ENCODE measurements around the gene ZNFX1.
A peak's percentile ranks its signal among the peaks of the same experiment; 100 is the strongest.

The ZNFX1 gene

DNA sequence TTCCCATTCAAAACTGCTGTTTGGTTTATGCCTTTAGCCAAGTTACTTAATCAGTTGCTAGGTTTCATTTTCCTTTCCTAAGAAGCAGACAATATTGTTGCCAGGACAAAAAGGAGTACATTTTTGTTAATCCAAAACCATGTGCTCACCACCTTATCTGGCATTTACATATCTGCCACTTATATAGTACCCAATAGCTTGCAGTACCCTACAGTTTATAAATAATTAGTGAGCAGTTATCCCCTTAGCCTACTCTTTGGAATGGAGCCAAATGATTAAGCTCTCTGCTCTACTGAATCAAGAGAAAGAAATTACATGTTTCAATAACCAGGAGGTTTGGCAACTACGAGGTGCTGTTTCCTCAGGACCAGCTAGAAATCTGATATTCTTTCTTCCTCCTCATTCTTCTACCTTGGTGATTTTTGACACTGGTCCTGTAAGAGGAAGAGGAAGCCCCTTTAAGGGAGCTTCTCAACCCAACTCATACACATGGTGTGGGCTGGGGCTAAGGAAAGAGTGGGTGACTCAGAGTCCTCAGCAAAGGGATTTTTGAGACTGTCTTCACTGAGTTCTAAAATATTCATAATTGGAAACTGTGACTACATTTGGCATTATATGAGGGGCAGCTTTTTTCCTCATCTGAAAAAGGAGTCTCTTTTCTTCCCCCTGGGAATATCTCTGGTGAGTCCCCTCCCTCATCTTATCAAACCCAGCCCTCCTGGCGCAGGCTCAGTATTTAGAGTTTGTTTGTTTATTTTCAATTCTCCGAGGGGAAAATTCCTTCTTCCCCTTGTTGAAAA is 1.5 kb downstream of the ZNFX1 start:
- peaks cover 9% of the 10 kb centered on the region for H3K9me3 ChIP-seq (ENCODE audit: control insufficient read depth, low read length)
- H3K36me3 ChIP-seq (ENCODE audit: control insufficient read depth, insufficient read depth, low read length, severe bottlenecking), result peaks cover 62% of the 10 kb centered on the region
- peak overlapping the region; percentile 99 for H3K4me3 ChIP-seq (ENCODE audit: low read length)
- H3K9ac ChIP-seq (ENCODE audit: low read length), result peak overlapping the region; percentile 100
- peaks cover 38% of the 10 kb centered on the region for H3K4me1 ChIP-seq (ENCODE audit: control insufficient read depth, insufficient read depth, low read length)
- no peaks in the 10 kb centered on the region for H3K27me3 ChIP-seq (replicated peaks; ENCODE audit: control insufficient read depth, insufficient read depth, low read length)
- peak; percentile 81 for DNase-seq (ENCODE audit: low read depth)

DNA sequence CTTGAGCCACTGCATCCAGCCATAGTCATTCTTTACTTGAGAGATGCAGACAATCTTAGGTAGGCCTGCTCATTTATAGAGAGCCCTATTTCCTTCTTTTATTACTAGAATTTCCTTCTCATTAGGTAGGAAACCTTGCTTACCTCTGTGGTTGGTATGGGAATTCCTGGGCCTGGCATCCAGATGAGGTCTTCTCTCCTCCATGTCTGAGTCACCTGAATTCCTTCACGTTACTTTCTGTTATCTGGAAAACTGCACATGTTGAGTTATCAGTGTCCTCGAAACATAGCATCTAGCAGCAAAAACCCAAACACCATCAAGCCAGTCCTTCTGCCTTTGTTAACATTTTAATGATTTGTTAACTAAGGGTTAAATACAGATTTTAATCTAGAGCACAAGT is 2.2 kb downstream of the ZNFX1 start:
- peaks cover 62% of the 10 kb centered on the region for H3K36me3 ChIP-seq (ENCODE audit: control insufficient read depth, insufficient read depth, low read length, severe bottlenecking)
- H3K9ac ChIP-seq (ENCODE audit: low read length), result peak overlapping the region; percentile 0
- peak overlapping the region; percentile 99 for H3K4me3 ChIP-seq (ENCODE audit: low read length)
- DNase-seq (ENCODE audit: low read depth), result no peak
- peaks cover 33% of the 10 kb centered on the region for H3K4me1 ChIP-seq (ENCODE audit: control insufficient read depth, insufficient read depth, low read length)
- H3K9me3 ChIP-seq (ENCODE audit: control insufficient read depth, low read length), result peaks cover 2% of the 10 kb centered on the region
- H3K27me3 ChIP-seq (replicated peaks; ENCODE audit: control insufficient read depth, insufficient read depth, low read length), result no peaks in the 10 kb centered on the region

DNA sequence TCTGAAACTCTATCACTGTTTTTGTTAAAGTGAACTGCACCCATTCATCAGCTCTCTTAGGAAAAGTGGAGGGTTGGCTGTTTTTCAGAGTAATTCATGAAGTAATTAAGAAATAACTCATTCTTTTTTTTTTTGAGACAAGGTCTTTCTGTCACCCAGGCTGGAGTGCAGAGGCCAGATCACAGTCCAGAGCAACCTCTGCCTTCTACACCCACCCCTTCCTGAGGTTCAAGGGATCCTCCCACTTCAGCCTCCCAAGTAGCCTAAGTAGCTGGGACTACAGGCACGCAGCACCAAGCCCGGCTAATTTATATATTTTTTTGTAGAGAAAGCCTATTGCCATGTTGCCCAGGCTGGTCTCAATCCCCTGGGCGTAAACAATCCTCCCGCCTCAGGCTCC is 2.6 kb downstream of the ZNFX1 start:
- Histone ChIP-seq H3K36me3 (ENCODE audit: control insufficient read depth, insufficient read depth, low read length, severe bottlenecking) (peaks cover 62% of the 10 kb centered on the region), H3K9me3 (ENCODE audit: control insufficient read depth, low read length) (no peaks in the 10 kb centered on the region), H3K27me3 (replicated peaks; ENCODE audit: control insufficient read depth, insufficient read depth, low read length) (no peaks in the 10 kb centered on the region), H3K4me1 (ENCODE audit: control insufficient read depth, insufficient read depth, low read length) (peaks cover 33% of the 10 kb centered on the region), H3K9ac (ENCODE audit: low read length) (peak overlapping the region; percentile 0), H3K4me3 (ENCODE audit: low read length) (peak overlapping the region; percentile 99)
- no peak for DNase-seq (ENCODE audit: low read depth)

DNA sequence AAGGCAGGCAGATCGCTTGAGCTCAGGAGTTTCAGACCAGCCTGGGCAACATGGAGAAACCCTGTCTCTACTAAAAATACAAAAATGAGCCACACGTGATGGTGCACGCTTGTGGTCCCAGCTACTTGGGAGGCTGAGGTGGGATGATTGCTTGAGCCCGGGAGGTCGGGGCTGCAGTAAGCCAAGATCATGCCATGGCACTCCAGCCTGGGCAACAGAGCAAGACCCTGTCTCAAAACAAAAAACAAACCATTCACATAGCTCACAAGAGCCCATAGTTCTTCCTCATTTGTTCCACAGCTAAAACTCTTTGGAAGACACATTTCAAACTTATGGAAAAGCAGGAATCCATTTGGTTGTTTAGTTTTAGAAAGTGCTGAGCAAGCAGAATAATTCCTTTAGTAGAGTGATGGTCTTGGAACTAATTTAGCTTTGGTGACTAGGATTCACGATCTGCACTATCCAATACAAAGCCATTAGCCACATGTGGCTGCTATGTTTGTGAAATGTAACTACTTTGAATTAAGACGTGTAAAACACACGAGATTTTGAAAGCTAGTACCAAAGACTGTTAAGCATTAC is 4.1 kb downstream of the ZNFX1 start:
- Histone ChIP-seq H3K36me3 (ENCODE audit: control insufficient read depth, insufficient read depth, low read length, severe bottlenecking) (peaks cover 63% of the 10 kb centered on the region), H3K27me3 (replicated peaks; ENCODE audit: control insufficient read depth, insufficient read depth, low read length) (no peaks in the 10 kb centered on the region), H3K4me1 (ENCODE audit: control insufficient read depth, insufficient read depth, low read length) (peaks cover 39% of the 10 kb centered on the region), H3K9ac (ENCODE audit: low read length) (no peak overlapping the region), H3K9me3 (ENCODE audit: control insufficient read depth, low read length) (no peaks in the 10 kb centered on the region), H3K4me3 (ENCODE audit: low read length) (no peak overlapping the region)
- DNase-seq (ENCODE audit: low read depth), result no peak

DNA sequence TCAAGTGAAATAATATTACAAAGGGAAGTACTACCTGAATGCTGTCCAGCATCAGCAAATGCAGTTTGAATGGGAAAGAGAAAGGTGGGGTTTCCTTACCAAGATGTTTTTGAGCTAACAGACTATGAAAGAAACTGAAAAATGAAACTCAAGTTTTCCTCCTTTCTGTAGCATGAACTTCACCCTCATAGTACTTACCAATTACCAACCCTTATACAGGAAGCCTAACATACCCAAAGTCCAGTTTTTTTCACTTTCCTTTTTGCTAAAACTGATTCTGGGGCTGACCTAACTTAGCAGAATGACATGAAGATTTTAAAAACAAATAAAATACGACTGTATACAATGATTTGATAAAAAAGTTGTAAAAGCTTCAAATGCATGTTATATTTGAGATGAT is 5.2 kb downstream of the ZNFX1 start:
- Histone ChIP-seq H3K36me3 (ENCODE audit: control insufficient read depth, insufficient read depth, low read length, severe bottlenecking) (peaks cover 63% of the 10 kb centered on the region), H3K27me3 (replicated peaks; ENCODE audit: control insufficient read depth, insufficient read depth, low read length) (no peaks in the 10 kb centered on the region), H3K4me3 (ENCODE audit: low read length) (no peak overlapping the region), H3K9me3 (ENCODE audit: control insufficient read depth, low read length) (no peaks in the 10 kb centered on the region), H3K9ac (ENCODE audit: low read length) (no peak overlapping the region), H3K4me1 (ENCODE audit: control insufficient read depth, insufficient read depth, low read length) (peaks cover 41% of the 10 kb centered on the region)
- DNase-seq (ENCODE audit: low read depth), result no peak

DNA sequence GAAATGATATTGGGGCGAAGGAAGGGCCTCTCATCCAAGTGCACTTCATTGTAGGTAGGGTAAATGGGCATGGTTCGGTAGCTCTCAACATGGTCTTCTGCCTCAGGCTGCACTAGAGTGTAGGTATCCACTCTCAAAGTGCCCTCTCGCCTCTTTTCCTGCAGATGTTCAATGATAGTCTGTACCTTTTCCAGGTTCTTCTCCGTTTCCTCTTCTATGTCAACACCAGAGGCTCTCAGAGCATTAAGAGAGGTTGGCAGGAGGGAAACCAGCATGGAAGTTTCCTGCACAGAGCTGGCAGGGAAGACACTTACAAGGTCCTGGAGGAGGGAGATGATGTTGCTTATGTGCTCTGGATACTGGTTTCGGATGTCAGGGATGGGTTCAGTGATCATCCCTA is 7.1 kb downstream of the ZNFX1 start:
- Histone ChIP-seq H3K27me3 (replicated peaks; ENCODE audit: control insufficient read depth, insufficient read depth, low read length) (no peaks in the 10 kb centered on the region), H3K9ac (ENCODE audit: low read length) (no peak overlapping the region), H3K4me3 (ENCODE audit: low read length) (no peak overlapping the region), H3K36me3 (ENCODE audit: control insufficient read depth, insufficient read depth, low read length, severe bottlenecking) (peaks cover 69% of the 10 kb centered on the region), H3K9me3 (ENCODE audit: control insufficient read depth, low read length) (no peaks in the 10 kb centered on the region), H3K4me1 (ENCODE audit: control insufficient read depth, insufficient read depth, low read length) (peaks cover 37% of the 10 kb centered on the region)
- DNase-seq (ENCODE audit: low read depth), result no peak

DNA sequence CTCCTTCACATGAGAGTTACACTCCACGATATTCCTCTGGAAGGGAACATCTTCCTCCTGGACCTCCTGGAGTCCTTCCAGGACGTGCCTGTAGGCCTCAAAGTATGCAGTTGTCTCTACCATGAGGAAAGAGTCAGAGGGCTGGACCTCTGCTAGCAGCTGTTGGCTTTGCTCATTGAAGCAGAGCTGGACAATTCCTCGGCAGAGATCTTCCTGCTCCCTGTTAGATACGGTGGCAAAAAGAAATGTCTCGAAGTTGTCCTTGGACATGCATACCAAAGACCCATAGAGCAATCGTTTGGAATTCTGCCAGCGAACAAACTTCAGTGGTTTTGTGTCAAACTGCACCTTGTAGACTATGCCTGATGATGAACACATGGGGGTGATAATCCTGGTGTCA is 7.7 kb downstream of the ZNFX1 start:
- Histone ChIP-seq H3K27me3 (replicated peaks; ENCODE audit: control insufficient read depth, insufficient read depth, low read length) (no peaks in the 10 kb centered on the region), H3K4me3 (ENCODE audit: low read length) (peak overlapping the region; percentile 66), H3K9me3 (ENCODE audit: control insufficient read depth, low read length) (no peaks in the 10 kb centered on the region), H3K36me3 (ENCODE audit: control insufficient read depth, insufficient read depth, low read length, severe bottlenecking) (peaks cover 69% of the 10 kb centered on the region), H3K9ac (ENCODE audit: low read length) (no peak overlapping the region), H3K4me1 (ENCODE audit: control insufficient read depth, insufficient read depth, low read length) (peaks cover 32% of the 10 kb centered on the region)
- DNase-seq (ENCODE audit: low read depth), result no peak

DNA sequence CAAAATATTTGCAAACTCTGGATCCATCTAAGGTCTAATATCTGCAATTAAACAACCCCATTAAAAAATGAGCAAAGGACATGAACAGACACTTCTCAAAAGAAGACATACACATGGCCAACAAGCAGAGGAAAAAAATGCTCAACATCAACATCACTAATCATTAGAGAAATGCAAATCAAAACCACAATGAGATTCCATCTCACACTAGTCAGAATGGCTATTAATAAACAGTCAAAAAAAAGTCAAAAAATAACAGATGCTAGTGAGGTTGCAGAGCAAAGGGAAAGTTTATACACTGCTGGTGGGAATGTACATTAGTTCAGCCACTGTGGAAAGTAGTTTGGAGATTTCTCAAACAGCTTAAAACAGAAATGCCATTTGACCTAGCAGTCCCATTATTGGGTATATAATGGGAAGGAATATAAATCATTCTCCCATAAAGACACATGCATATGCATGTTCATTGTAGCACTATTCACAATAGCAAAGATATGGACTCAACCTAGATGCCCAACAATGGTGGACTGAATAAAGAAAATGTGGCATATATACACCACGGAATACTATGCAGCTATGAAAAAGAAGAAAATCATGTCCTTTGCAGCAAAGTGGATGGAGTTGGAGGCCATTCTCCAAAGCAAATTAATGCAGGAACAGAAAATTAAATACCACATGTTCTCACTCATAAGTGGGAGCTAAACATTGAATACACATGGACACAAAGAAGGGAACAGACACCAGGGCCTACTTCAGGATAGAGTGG is 9.1 kb downstream of the ZNFX1 start:
- DNase-seq (ENCODE audit: low read depth), result no peak
- peak overlapping the region; percentile 66 for H3K4me3 ChIP-seq (ENCODE audit: low read length)
- no peaks in the 10 kb centered on the region for H3K27me3 ChIP-seq (replicated peaks; ENCODE audit: control insufficient read depth, insufficient read depth, low read length)

DNA sequence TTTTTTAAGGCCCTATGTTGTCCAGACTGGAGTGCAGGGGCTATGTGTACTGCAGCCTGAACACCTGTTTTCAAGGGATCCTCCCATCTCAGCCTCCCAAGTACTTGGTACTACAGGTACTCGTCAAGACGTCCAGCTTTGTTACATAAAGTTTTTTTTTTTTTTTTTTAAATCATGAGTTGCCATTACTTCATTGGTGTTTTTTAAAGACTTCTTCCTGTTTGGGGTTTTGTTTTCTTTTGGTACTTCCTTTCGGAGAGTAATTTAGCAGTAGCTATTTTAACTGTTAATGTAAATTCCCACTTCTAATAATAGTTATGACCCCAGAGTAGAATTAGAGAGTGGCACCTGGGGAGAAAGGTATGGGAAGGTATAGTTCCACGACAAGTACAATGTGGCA is 10.5 kb downstream of the ZNFX1 start:
- H3K36me3 ChIP-seq (ENCODE audit: control insufficient read depth, insufficient read depth, low read length, severe bottlenecking), result peaks cover 74% of the 10 kb centered on the region
- no peaks in the 10 kb centered on the region for H3K9me3 ChIP-seq (ENCODE audit: control insufficient read depth, low read length)
- no peak for DNase-seq (ENCODE audit: low read depth)
- peaks cover 30% of the 10 kb centered on the region for H3K4me1 ChIP-seq (ENCODE audit: control insufficient read depth, insufficient read depth, low read length)
- H3K9ac ChIP-seq (ENCODE audit: low read length), result no peak overlapping the region
- H3K4me3 ChIP-seq (ENCODE audit: low read length), result peak overlapping the region; percentile 39
- no peaks in the 10 kb centered on the region for H3K27me3 ChIP-seq (replicated peaks; ENCODE audit: control insufficient read depth, insufficient read depth, low read length)

More for the DNA sequence above, 9.1 kb downstream of the ZNFX1 start:
- no peak overlapping the region for H3K9ac ChIP-seq (ENCODE audit: low read length)
- peaks cover 30% of the 10 kb centered on the region for H3K4me1 ChIP-seq (ENCODE audit: control insufficient read depth, insufficient read depth, low read length)
- H3K36me3 ChIP-seq (ENCODE audit: control insufficient read depth, insufficient read depth, low read length, severe bottlenecking), result peaks cover 74% of the 10 kb centered on the region
- no peaks in the 10 kb centered on the region for H3K9me3 ChIP-seq (ENCODE audit: control insufficient read depth, low read length)

DNA sequence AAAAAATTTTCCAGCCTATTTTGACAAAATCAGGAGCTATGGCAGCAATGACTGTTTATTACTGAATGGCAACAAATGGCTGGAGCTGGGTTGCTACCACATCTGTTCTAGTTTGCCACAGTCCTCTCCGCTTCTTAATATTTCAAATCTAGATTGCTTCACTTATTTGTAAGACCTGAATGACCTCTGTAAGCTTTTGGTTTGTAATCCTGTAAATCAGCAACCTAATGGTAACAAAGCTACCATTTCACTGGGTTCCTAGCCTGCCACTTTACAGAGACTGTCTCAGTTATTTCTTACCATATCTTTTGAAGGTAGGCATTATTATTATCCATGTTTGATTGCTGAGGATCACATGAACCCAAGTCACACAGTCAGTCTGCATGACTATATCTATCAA is 15.4 kb downstream of the ZNFX1 start:
- H3K9me3 ChIP-seq (ENCODE audit: control insufficient read depth, low read length), result no peaks in the 10 kb centered on the region
- peaks cover 82% of the 10 kb centered on the region for H3K36me3 ChIP-seq (ENCODE audit: control insufficient read depth, insufficient read depth, low read length, severe bottlenecking)
- peaks cover 7% of the 10 kb centered on the region for H3K4me1 ChIP-seq (ENCODE audit: control insufficient read depth, insufficient read depth, low read length)
- H3K4me3 ChIP-seq (ENCODE audit: low read length), result no peak overlapping the region
- H3K27me3 ChIP-seq (replicated peaks; ENCODE audit: control insufficient read depth, insufficient read depth, low read length), result no peaks in the 10 kb centered on the region
- H3K9ac ChIP-seq (ENCODE audit: low read length), result no peak overlapping the region
- no peak for DNase-seq (ENCODE audit: low read depth)

DNA sequence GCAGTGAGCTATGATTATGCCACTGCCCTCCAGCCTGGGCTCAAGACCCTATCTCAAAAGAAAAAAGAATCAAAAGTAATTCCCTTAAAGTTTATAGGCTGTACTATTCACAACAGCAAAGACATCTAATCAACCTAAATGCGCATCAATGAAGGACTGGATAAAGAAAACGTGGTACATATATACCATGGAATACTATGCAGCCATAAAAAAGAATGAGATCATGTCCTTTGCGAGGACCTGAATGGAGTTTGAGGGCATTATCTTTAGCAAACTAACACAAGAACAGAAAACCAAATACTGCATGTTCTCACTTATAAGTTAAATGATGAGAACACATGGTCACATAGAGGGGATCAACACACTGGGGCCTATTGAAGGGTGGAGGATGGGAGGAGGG is 16.7 kb downstream of the ZNFX1 start:
- H3K4me1 ChIP-seq (ENCODE audit: control insufficient read depth, insufficient read depth, low read length), result peaks cover 3% of the 10 kb centered on the region
- H3K4me3 ChIP-seq (ENCODE audit: low read length), result no peak overlapping the region
- no peak overlapping the region for H3K9ac ChIP-seq (ENCODE audit: low read length)
- no peaks in the 10 kb centered on the region for H3K9me3 ChIP-seq (ENCODE audit: control insufficient read depth, low read length)
- no peak for DNase-seq (ENCODE audit: low read depth)
- H3K27me3 ChIP-seq (replicated peaks; ENCODE audit: control insufficient read depth, insufficient read depth, low read length), result no peaks in the 10 kb centered on the region
- peaks cover 91% of the 10 kb centered on the region for H3K36me3 ChIP-seq (ENCODE audit: control insufficient read depth, insufficient read depth, low read length, severe bottlenecking)
